ENCODE measurements around the gene TMPRSS12.

TMPRSS12 gene

DNA sequence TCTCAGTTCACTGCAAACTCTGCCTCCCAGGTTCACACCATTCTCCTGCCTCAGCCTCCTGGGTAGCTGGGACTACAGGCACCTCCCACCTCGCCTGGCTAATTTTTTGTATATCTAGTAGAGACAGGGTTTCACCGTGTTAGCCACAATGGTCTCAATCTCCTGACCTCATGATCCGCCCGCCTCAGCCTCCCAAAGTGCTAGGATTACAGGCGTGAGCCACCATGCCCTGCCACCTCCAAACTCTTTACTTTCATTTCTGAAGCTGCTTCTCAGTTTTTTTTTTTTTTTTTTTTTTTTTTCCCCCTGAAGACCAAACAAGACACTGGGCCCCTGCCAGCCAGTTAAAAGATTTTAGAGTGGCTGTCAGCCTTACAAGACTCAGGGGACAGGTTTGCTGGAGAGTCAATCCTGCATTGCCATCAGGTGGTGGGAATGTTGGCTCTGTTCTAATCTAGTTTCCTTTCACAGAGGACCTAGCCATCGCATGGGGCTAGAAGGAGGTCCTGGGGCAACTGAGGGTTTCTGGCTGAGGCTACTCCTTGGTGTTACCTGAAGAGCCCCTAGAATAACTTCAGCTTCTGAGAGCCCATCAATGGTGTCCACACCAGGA, 72.3 kb downstream of the TMPRSS12 start:
- Histone ChIP-seq H3K36me3 (ENCODE audit: control insufficient read depth, insufficient read depth, low read length) (no peaks in the 10 kb centered on the region), H3K27ac (ENCODE audit: low read depth, low read length) (no peak overlapping the region), H3K9ac (ENCODE audit: low read depth, low read length) (no peak overlapping the region), H3K9me3 (ENCODE audit: control insufficient read depth, insufficient read depth, low read length) (peaks cover 55% of the 10 kb centered on the region), H3K27me3 (ENCODE audit: control insufficient read depth, insufficient read depth, low read length) (no peaks in the 10 kb centered on the region), H3K4me3 (ENCODE audit: low read depth, low read length) (no peak overlapping the region), H3K4me1 (ENCODE audit: control insufficient read depth, insufficient read depth, low read length) (no peaks in the 10 kb centered on the region)

- Histone ChIP-seq H3K4me3 (ENCODE audit: low read depth, low read length) (no peak overlapping the region), H3K9ac (ENCODE audit: low read depth, low read length) (no peak overlapping the region), H3K9me3 (ENCODE audit: control insufficient read depth, insufficient read depth, low read length) (peaks cover 52% of the 10 kb centered on the region)
Observed at GRCh38 chr12:50916292-50916691, 73.6 kb downstream of the TMPRSS12 start.

DNA sequence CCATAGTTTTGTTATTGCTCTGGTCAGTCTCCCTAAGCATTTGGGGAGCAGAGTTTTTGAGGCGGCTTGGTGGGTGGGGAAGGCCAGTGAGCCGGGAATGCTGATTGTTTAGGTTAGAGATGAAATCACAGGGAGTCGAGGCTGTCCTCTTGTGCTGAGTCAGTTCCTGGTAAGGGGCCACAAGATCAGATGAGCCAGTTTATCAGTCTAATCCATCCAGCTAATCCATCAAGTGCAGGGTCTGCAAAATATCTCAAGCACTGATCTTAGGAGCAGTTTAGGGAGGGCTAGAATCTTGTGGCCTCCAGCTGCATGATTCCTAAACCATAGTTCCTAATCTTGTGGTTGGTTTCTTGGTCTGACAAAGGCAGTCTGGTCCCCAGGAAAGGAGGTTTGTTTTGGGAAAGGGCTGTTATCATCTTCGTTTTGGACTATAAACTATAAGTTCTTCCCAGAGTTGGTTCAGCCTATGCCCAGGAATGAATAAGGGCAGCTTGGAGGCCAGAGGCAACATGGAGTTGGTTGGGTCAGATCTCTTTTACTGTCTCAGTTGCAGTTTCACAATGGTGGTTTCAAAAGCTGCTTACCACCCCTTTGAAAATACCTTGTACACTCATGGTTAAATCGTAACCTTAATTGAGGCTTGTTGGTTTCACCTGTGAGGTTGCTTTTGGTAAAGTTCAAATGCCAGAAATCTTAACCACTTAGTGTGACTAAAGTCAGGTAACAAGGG, 76.0 kb downstream of the TMPRSS12 start:
- Histone ChIP-seq H3K36me3 (ENCODE audit: control insufficient read depth, insufficient read depth, low read length) (no peaks in the 10 kb centered on the region), H3K27ac (ENCODE audit: low read depth, low read length) (no peak overlapping the region), H3K9ac (ENCODE audit: low read depth, low read length) (no peak overlapping the region), H3K27me3 (ENCODE audit: control insufficient read depth, insufficient read depth, low read length) (no peaks in the 10 kb centered on the region), H3K4me3 (ENCODE audit: low read depth, low read length) (no peak overlapping the region), H3K9me3 (ENCODE audit: control insufficient read depth, insufficient read depth, low read length) (peaks cover 30% of the 10 kb centered on the region), H3K4me1 (ENCODE audit: control insufficient read depth, insufficient read depth, low read length) (peaks cover 20% of the 10 kb centered on the region)

More at GRCh38 chr12:50916292-50916691, 73.6 kb downstream of the TMPRSS12 start:
- no peaks in the 10 kb centered on the region for H3K36me3 ChIP-seq (ENCODE audit: control insufficient read depth, insufficient read depth, low read length)
- no peak overlapping the region for H3K27ac ChIP-seq (ENCODE audit: low read depth, low read length)
- no peaks in the 10 kb centered on the region for H3K4me1 ChIP-seq (ENCODE audit: control insufficient read depth, insufficient read depth, low read length)
- no peaks in the 10 kb centered on the region for H3K27me3 ChIP-seq (ENCODE audit: control insufficient read depth, insufficient read depth, low read length)

- no peak overlapping the region for H3K9ac ChIP-seq (ENCODE audit: low read depth, low read length)
- H3K4me3 ChIP-seq (ENCODE audit: low read depth, low read length), result no peak overlapping the region
- no peaks in the 10 kb centered on the region for H3K36me3 ChIP-seq (ENCODE audit: control insufficient read depth, insufficient read depth, low read length)
- H3K4me1 ChIP-seq (ENCODE audit: control insufficient read depth, insufficient read depth, low read length), result peaks cover 42% of the 10 kb centered on the region
- H3K27ac ChIP-seq (ENCODE audit: low read depth, low read length), result peak overlapping the region; percentile 14
- H3K9me3 ChIP-seq (ENCODE audit: control insufficient read depth, insufficient read depth, low read length), result peaks cover 3% of the 10 kb centered on the region; the same call in 1 of the 2 replicates
- H3K27me3 ChIP-seq (ENCODE audit: control insufficient read depth, insufficient read depth, low read length), result no peaks in the 10 kb centered on the region
Observed at GRCh38 chr12:50922820-50923219, 80.1 kb downstream of the TMPRSS12 start.

GRCh38 chr12:50923361-50924130, 80.8 kb downstream of the TMPRSS12 start:
- H3K36me3 ChIP-seq (ENCODE audit: control insufficient read depth, insufficient read depth, low read length), result no peaks in the 10 kb centered on the region
- peaks cover 48% of the 10 kb centered on the region for H3K4me1 ChIP-seq (ENCODE audit: control insufficient read depth, insufficient read depth, low read length)
- peak overlapping the region; percentile 56; the same call in 1 of the 2 replicates for H3K9ac ChIP-seq (ENCODE audit: low read depth, low read length)
- H3K27ac ChIP-seq (ENCODE audit: low read depth, low read length), result peak overlapping the region; percentile 91
- H3K9me3 ChIP-seq (ENCODE audit: control insufficient read depth, insufficient read depth, low read length), result no peaks in the 10 kb centered on the region
- peak overlapping the region; percentile 53 for H3K4me3 ChIP-seq (ENCODE audit: low read depth, low read length)
- H3K27me3 ChIP-seq (ENCODE audit: control insufficient read depth, insufficient read depth, low read length), result no peaks in the 10 kb centered on the region

- Histone ChIP-seq H3K4me3 (ENCODE audit: low read depth, low read length) (peak overlapping the region; percentile 53), H3K9ac (ENCODE audit: low read depth, low read length) (peak overlapping the region; percentile 56; the same call in 1 of the 2 replicates), H3K36me3 (ENCODE audit: control insufficient read depth, insufficient read depth, low read length) (no peaks in the 10 kb centered on the region), H3K27ac (ENCODE audit: low read depth, low read length) (peak overlapping the region; percentile 91), H3K9me3 (ENCODE audit: control insufficient read depth, insufficient read depth, low read length) (no peaks in the 10 kb centered on the region), H3K27me3 (ENCODE audit: control insufficient read depth, insufficient read depth, low read length) (no peaks in the 10 kb centered on the region), H3K4me1 (ENCODE audit: control insufficient read depth, insufficient read depth, low read length) (peaks cover 52% of the 10 kb centered on the region)
Observed at GRCh38 chr12:50924131-50924438, 81.4 kb downstream of the TMPRSS12 start.

DNA sequence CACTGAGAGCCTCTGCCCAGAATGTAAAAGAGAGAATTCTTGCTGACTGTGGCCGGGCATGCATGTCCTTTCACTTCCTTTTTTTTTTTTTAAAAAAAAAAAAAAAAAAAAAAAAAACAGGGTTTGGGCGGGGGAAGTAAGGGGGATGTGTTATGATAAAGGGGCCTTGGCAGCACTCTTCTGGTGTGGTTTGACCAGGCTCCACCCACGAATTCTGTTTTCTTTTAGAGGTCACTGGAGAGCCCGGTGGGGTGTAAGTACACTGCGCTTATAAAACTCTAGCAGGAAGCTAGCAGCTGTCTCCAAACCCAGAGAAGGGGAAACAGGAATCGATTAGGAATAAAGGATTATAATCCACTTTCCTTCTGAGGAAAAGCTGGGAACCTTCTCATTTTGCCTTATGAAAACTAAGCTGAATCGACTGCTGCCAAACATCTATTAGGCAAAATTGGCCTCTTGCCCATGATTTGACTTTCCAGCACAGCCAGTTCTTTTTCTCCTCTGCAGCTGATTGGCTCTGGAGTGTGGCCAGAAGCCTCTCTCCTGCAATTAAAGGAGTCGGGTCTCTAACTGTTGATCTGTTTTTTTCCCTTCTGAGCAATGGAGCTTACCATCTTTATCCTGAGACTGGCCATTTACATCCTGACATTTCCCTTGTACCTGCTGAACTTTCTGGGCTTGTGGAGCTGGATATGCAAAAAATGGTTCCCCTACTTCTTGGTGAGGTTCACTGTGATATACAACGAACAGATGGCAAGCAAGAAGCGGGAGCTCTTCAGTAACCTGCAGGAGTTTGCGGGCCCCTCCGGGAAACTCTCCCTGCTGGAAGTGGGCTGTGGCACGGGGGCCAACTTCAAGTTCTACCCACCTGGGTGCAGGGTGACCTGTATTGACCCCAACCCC, 82.0 kb downstream of the TMPRSS12 start:
- no peaks in the 10 kb centered on the region for H3K27me3 ChIP-seq (ENCODE audit: control insufficient read depth, insufficient read depth, low read length)
- no peaks in the 10 kb centered on the region for H3K9me3 ChIP-seq (ENCODE audit: control insufficient read depth, insufficient read depth, low read length)
- H3K9ac ChIP-seq (ENCODE audit: low read depth, low read length), result peak overlapping the region; percentile 56; the same call in 1 of the 2 replicates
- peaks cover 58% of the 10 kb centered on the region for H3K4me1 ChIP-seq (ENCODE audit: control insufficient read depth, insufficient read depth, low read length)
- no peaks in the 10 kb centered on the region for H3K36me3 ChIP-seq (ENCODE audit: control insufficient read depth, insufficient read depth, low read length)
- H3K4me3 ChIP-seq (ENCODE audit: low read depth, low read length), result peak overlapping the region; percentile 53
- peak overlapping the region; percentile 91 for H3K27ac ChIP-seq (ENCODE audit: low read depth, low read length)

DNA sequence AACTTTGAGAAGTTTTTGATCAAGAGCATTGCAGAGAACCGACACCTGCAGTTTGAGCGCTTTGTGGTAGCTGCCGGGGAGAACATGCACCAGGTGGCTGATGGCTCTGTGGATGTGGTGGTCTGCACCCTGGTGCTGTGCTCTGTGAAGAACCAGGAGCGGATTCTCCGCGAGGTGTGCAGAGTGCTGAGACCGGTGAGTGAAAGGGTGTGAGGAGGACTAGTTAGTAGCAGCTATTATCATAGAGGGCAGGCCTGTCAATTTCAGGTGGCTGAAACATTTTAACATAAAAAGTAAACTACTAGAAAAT, 82.6 kb downstream of the TMPRSS12 start:
- peaks cover 58% of the 10 kb centered on the region for H3K4me1 ChIP-seq (ENCODE audit: control insufficient read depth, insufficient read depth, low read length)
- H3K27me3 ChIP-seq (ENCODE audit: control insufficient read depth, insufficient read depth, low read length), result no peaks in the 10 kb centered on the region
- H3K27ac ChIP-seq (ENCODE audit: low read depth, low read length), result peak overlapping the region; percentile 91
- H3K9me3 ChIP-seq (ENCODE audit: control insufficient read depth, insufficient read depth, low read length), result no peaks in the 10 kb centered on the region
- H3K4me3 ChIP-seq (ENCODE audit: low read depth, low read length), result peak overlapping the region; percentile 53
- H3K36me3 ChIP-seq (ENCODE audit: control insufficient read depth, insufficient read depth, low read length), result no peaks in the 10 kb centered on the region
- no peak overlapping the region for H3K9ac ChIP-seq (ENCODE audit: low read depth, low read length)

DNA sequence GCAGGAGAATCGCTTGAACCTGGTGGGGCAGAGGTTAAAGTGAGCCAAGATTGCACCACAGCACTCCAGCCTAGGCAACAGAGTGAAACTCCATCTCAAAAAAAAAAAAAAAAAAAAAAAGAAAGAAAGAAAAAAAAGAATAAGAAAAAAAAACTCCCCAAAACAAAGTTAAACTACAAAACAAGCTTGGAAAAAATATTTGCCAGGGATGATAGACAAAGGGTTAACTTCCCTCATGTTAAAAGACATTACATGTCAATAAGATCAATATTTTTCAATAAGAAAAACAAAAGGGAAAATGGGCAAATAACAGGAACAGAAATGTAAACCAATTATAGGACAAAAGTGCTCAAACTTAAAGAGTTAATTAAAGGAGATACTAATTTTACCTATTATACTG, 83.2 kb downstream of the TMPRSS12 start:
- peaks cover 58% of the 10 kb centered on the region for H3K4me1 ChIP-seq (ENCODE audit: control insufficient read depth, insufficient read depth, low read length)
- no peak overlapping the region for H3K27ac ChIP-seq (ENCODE audit: low read depth, low read length)
- H3K36me3 ChIP-seq (ENCODE audit: control insufficient read depth, insufficient read depth, low read length), result no peaks in the 10 kb centered on the region
- no peak overlapping the region for H3K9ac ChIP-seq (ENCODE audit: low read depth, low read length)
- no peaks in the 10 kb centered on the region for H3K27me3 ChIP-seq (ENCODE audit: control insufficient read depth, insufficient read depth, low read length)
- H3K9me3 ChIP-seq (ENCODE audit: control insufficient read depth, insufficient read depth, low read length), result no peaks in the 10 kb centered on the region
- peak overlapping the region; percentile 53 for H3K4me3 ChIP-seq (ENCODE audit: low read depth, low read length)

DNA sequence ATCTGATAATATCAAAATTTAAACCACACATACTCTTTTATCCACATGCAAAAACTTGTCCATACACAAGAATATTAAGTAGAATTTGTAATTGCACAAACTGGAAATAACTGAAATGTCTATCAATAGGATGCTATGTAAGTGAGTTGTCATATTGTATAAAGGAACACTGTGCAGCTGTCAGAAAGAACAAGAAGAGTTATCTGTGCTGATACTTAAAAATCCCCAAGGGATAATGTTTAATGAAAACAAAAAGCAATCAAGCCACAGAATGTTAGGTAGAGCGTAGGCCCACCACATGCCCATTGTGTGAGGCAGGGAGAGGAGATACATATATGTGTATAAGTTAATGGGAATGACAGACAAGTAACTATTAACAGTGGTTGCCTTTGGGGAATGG, 83.7 kb downstream of the TMPRSS12 start:
- H3K4me1 ChIP-seq (ENCODE audit: control insufficient read depth, insufficient read depth, low read length), result peaks cover 58% of the 10 kb centered on the region
- H3K4me3 ChIP-seq (ENCODE audit: low read depth, low read length), result peak overlapping the region; percentile 53
- H3K9ac ChIP-seq (ENCODE audit: low read depth, low read length), result no peak overlapping the region
- no peaks in the 10 kb centered on the region for H3K9me3 ChIP-seq (ENCODE audit: control insufficient read depth, insufficient read depth, low read length)
- no peak overlapping the region for H3K27ac ChIP-seq (ENCODE audit: low read depth, low read length)
- H3K27me3 ChIP-seq (ENCODE audit: control insufficient read depth, insufficient read depth, low read length), result no peaks in the 10 kb centered on the region
- no peaks in the 10 kb centered on the region for H3K36me3 ChIP-seq (ENCODE audit: control insufficient read depth, insufficient read depth, low read length)

Measured in HUES48 (cell line).